ENCODE results near the gene ARSA.

The ARSA gene

DNA sequence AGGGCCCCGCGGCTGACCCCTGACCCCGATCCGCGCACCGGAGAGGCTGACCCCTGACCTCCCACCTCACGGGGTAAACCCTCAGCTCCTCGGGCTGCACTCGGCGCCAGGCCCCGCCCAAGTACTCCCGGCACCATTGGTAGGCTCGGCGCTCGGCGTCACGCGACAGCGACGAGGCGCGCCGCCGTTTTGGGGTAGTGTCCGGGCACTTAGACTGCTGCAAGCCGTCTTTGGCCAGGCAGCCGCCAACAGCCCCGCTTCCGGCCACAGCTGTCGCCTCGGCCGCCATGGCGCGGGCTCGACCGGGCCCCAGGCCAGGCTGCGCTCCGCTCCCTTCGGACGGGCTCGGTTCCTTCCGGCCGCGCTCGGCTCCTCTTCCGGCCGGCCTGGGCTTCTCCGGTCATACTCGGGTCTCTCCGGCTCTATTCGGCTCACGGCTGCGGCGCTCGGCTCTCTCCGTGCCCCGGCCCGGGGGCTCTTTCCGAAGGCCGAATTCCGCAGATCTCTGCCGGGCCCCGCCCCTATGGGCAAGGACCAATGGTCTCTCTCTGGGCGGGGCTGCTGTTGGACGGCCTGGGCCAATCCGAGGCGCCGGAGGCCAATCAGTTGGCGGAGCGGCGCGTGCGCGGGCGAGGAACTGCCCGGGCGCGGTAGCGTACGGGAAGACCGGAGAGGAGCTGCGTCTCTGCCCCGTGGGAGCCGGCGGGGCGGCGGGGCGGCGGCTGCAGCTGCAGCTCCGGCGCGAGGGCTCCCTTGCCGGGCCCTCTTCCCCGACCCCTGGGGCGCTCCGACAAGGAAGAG is 45.3 kb downstream of the ARSA start, which contains the start of gene CHKB:
CHKB (minus strand) TSS at position 357 of the 801 bp plus-strand sequence; CDS start at position 289, 68 bp downstream.
- TF ChIP-seq, protein P1, sequence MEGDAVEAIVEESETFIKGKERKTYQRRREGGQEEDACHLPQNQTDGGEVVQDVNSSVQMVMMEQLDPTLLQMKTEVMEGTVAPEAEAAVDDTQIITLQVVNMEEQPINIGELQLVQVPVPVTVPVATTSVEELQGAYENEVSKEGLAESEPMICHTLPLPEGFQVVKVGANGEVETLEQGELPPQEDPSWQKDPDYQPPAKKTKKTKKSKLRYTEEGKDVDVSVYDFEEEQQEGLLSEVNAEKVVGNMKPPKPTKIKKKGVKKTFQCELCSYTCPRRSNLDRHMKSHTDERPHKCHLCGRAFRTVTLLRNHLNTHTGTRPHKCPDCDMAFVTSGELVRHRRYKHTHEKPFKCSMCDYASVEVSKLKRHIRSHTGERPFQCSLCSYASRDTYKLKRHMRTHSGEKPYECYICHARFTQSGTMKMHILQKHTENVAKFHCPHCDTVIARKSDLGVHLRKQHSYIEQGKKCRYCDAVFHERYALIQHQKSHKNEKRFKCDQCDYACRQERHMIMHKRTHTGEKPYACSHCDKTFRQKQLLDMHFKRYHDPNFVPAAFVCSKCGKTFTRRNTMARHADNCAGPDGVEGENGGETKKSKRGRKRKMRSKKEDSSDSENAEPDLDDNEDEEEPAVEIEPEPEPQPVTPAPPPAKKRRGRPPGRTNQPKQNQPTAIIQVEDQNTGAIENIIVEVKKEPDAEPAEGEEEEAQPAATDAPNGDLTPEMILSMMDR (IDR thresholded peaks at IDR 0.05) = no peak
- peak within 1 kb of the TSS; percentile 83 to 95 for H3K27ac ChIP-seq

DNA sequence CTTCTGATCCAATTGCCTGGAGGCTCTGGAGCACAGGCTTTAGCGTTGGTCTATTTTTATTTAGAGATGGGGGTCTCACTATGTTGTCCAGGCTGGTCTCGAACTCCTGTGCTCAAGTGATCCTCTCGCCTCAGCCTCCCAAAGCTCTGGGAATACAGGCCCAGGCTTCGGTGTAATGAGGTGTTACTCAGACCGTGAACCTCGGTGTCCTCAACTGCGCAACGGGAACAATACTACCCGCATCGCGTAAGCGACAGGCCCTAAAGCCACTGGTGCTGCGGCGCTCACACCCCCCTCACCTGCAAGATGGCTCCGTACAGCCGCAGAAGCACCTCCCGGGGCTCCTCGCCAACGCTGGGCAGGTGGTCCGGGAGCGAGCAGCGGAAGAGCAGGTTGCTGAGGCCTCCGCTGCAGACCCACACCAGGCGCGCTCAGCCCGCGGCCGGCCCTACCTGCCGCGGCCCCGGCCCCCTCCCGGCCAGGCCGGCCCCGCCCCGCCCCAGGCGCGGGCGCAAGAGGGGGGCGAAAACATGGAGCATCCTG is 45.9 kb downstream of the ARSA start:
- peak overlapping the region; percentile 60 to 80 for H3K4me3 ChIP-seq
- peaks cover 0 to 3% (median 0%) of the 10 kb centered on the region in 3 donors for H3K36me3 ChIP-seq
- DNase-seq = no peak
- no peaks in the 10 kb centered on the region for H3K9me3 ChIP-seq
- H3K4me1 ChIP-seq = peaks cover 0 to 35% (median 29%) of the 10 kb centered on the region in 4 donors
- TF ChIP-seq, protein P1 (IDR thresholded peaks at IDR 0.05) = no peak
- peaks cover 0 to 22% of the 10 kb centered on the region in 2 donors for H3K27me3 ChIP-seq
- peak overlapping the region; percentile 83 to 95 for H3K27ac ChIP-seq
- intact Hi-C loops (cut with DNase I; ENCODE audit: low total_unique reads) = loop anchor here (2.0 to 5.0 kb wide), 2 partner anchors 47 to 55 kb away; partner anchors contain the start of genes ARSA and SCO2

More for the DNA sequence above, 45.3 kb downstream of the ARSA start, which contains the start of gene CHKB:
- H3K9me3 ChIP-seq = no peaks in the 10 kb centered on the region
- intact Hi-C loops (cut with DNase I; ENCODE audit: low total_unique reads) = loop anchor here (5.0 kb wide), 1 partner anchor 55 kb away; the partner anchor contains the start of gene SCO2
- H3K27me3 ChIP-seq = peaks cover 0 to 15% of the 10 kb centered on the region in 2 donors
- DNase-seq = peak; percentile 97 to 99
- peak within 1 kb of the TSS; percentile 60 to 80 for H3K4me3 ChIP-seq
- peaks cover 0 to 35% (median 29%) of the 10 kb centered on the region in 4 donors for H3K4me1 ChIP-seq
- H3K36me3 ChIP-seq = peaks cover 0 to 3% (median 0%) of the 10 kb centered on the region in 3 donors

DNA sequence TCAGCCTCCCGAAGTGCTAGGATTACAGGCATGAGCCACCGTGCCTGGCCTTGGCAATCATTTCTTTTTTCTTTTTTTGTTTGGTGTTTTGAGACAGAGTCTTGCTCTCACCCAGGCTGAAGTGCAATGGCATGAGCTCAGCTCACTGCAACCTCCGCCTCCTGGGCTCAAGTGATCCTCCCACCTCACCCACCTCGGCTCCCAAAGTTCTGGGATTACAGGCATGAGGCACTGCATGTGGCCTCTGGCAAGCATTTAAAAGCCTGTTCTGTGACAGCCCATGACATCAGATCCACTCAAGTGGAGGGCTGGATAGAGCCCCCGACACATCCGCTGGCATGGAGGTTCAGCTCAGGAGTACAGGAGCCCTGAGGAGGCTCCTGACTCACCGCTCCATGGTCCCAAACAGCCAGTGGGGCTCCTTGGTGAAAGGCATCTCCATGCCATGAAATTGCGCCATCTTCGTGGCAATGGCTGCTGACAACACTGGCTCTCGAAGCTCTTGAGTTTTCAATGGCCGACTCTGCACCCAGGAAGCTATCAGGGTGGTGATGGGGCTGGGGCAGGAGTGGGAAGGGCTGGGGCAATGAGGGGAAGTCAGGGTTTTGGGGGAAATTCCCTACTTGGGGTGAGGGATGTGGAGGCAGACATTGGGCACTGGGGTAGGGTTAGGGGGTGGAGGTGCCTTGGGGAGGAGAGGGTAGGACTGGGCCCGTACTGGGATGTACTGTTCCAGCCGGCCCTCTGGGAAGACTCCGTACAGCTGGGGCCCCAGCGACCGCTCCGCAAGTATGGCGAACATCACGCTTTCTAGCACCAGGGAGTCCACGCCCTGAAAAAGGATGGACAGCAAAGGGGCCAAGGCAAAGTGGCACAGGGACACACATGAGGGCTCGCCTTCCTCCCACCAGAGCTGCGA is 46.7 kb downstream of the ARSA start:
- Histone ChIP-seq H3K36me3 (peaks cover 0 to 3% (median 0%) of the 10 kb centered on the region in 3 donors), H3K27me3 (peaks cover 0 to 28% of the 10 kb centered on the region in 2 donors), H3K4me1 (peaks cover 0 to 35% (median 29%) of the 10 kb centered on the region in 4 donors), H3K27ac (peak overlapping the region; percentile 83 to 95), H3K4me3 (peak overlapping the region; percentile 60 to 80), H3K9me3 (no peaks in the 10 kb centered on the region)
- no peak for DNase-seq
- intact Hi-C loops (cut with DNase I; ENCODE audit: low total_unique reads) = loop anchor here (2.0 to 5.0 kb wide), 2 partner anchors 48 to 54 kb away; partner anchors contain the start of genes ARSA and SCO2
- TF ChIP-seq, protein P1 (IDR thresholded peaks at IDR 0.05) = no peak

DNA sequence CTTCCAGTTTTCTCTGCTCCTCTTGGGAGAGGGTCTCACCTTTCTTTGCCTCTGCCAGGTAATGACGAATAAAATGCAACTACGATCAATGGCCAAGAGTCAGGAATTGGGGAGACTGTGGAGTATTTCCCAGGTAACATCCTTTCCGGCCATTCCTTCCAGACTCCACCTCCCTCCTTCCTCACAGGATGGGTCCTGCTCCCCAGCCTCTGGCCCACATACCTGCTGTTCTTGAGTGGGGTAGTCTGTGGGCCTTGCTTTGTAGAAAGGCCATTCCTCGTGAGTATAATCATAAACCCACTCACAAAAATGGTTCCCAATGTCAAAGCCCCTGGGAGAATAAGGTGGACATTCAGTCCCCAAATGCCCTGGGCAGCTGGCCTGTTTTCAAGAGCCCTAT is 48.2 kb downstream of the ARSA start:
- TF ChIP-seq, protein P1 (IDR thresholded peaks at IDR 0.05) = no peak
- Histone ChIP-seq H3K27ac (no peak overlapping the region), H3K4me1 (peaks cover 0 to 35% (median 29%) of the 10 kb centered on the region in 4 donors), H3K9me3 (no peaks in the 10 kb centered on the region), H3K4me3 (no peak overlapping the region), H3K27me3 (peaks cover 0 to 33% of the 10 kb centered on the region in 2 donors), H3K36me3 (peaks cover 0 to 3% (median 0%) of the 10 kb centered on the region in 3 donors)
- DNase-seq = no peak
- intact Hi-C loops (cut with DNase I; ENCODE audit: low total_unique reads) = loop anchor here (2.0 to 5.0 kb wide), 2 partner anchors 49 to 52 kb away; partner anchors contain the start of genes ARSA and SCO2

Measured in tibial artery (tissue), 4 donors.